ENCODE results near the gene TENM4. TPM values are rescaled to one million over a fixed set of nuclear protein-coding genes. Genes with fewer than 3 reads are reported as not detected.

The TENM4 gene
- total RNA-seq, 2 experiments from 2014 or later, result not detected

- CTCF ChIA-PET (ENCODE audit: unreplicated experiment), result no interaction called here
- DNase-seq (ENCODE audit: low spot score), result no peak
- Histone ChIP-seq H3K4me2 (ENCODE audit: low read length) (no peak overlapping the region), H3K9me3 (ENCODE audit: low read length) (no peaks in the 10 kb centered on the region), H3K4me3 (ENCODE audit: low read depth, low read length, poor library complexity, severe bottlenecking) (no peak overlapping the region), H2AFZ (ENCODE audit: low read length) (no peak overlapping the region), H3K79me2 (ENCODE audit: insufficient read depth, low read depth, low read length) (no peaks in the 10 kb centered on the region), H3K4me1 (ENCODE audit: insufficient read depth, low read length, poor library complexity, severe bottlenecking) (no peaks in the 10 kb centered on the region), H3K27ac (ENCODE audit: low read depth, low read length, poor library complexity, severe bottlenecking) (no peak overlapping the region), H4K20me1 (ENCODE audit: insufficient read depth, low read length) (no peaks in the 10 kb centered on the region), H3K36me3 (ENCODE audit: insufficient read depth, low read length) (no peaks in the 10 kb centered on the region), H3K9me2 (ENCODE audit: insufficient read depth, low read length) (no peaks in the 10 kb centered on the region)
- TF ChIP-seq CTCF (conservative IDR thresholded peaks at IDR 0.05; ENCODE audit: low read length) (no peak), EZH2phosphoT487 (IDR thresholded peaks at IDR 0.05; ENCODE audit: borderline replicate concordance, low read depth, low read length) (no peak)
- no TSS peak for BruUV-seq (replicated peaks)
- intact Hi-C loops (cut with micrococcal nuclease; ENCODE audit: unreplicated experiment), result no loop called here
- POLR2A ChIA-PET, result no interaction called here
Measured at GRCh38 chr11:78653294-78653909, 787.4 kb downstream of the TENM4 start.

- no peak overlapping the region for H3K27ac ChIP-seq (ENCODE audit: low read depth, low read length, poor library complexity, severe bottlenecking)
- intact Hi-C loops (cut with micrococcal nuclease; ENCODE audit: unreplicated experiment), result no loop called here
- no peaks in the 10 kb centered on the region for H3K4me1 ChIP-seq (ENCODE audit: insufficient read depth, low read length, poor library complexity, severe bottlenecking)
- no peaks in the 10 kb centered on the region for H3K79me2 ChIP-seq (ENCODE audit: insufficient read depth, low read depth, low read length)
- POLR2A ChIA-PET, result no interaction called here
- no peak overlapping the region for H3K4me2 ChIP-seq (ENCODE audit: low read length)
- no peaks in the 10 kb centered on the region for H3K9me3 ChIP-seq (ENCODE audit: low read length)
- BruUV-seq (replicated peaks), result no TSS peak
- CTCF ChIA-PET (ENCODE audit: unreplicated experiment), result no interaction called here
- H3K4me3 ChIP-seq (ENCODE audit: low read depth, low read length, poor library complexity, severe bottlenecking), result no peak overlapping the region
- no peaks in the 10 kb centered on the region for H3K36me3 ChIP-seq (ENCODE audit: insufficient read depth, low read length)
- H3K9me2 ChIP-seq (ENCODE audit: insufficient read depth, low read length), result no peaks in the 10 kb centered on the region
- no peak overlapping the region for H2AFZ ChIP-seq (ENCODE audit: low read length)
- DNase-seq (ENCODE audit: low spot score), result no peak
- H4K20me1 ChIP-seq (ENCODE audit: insufficient read depth, low read length), result no peaks in the 10 kb centered on the region
- TF ChIP-seq CTCF (conservative IDR thresholded peaks at IDR 0.05; ENCODE audit: low read length) (no peak), EZH2phosphoT487 (IDR thresholded peaks at IDR 0.05; ENCODE audit: borderline replicate concordance, low read depth, low read length) (no peak)
Measured at GRCh38 chr11:78652843-78653239, 788.0 kb downstream of the TENM4 start.

- Histone ChIP-seq H3K79me2 (ENCODE audit: insufficient read depth, low read depth, low read length) (no peaks in the 10 kb centered on the region), H3K27ac (ENCODE audit: low read depth, low read length, poor library complexity, severe bottlenecking) (no peak overlapping the region), H2AFZ (ENCODE audit: low read length) (no peak overlapping the region), H3K9me3 (ENCODE audit: low read length) (no peaks in the 10 kb centered on the region), H3K4me3 (ENCODE audit: low read depth, low read length, poor library complexity, severe bottlenecking) (no peak overlapping the region), H3K36me3 (ENCODE audit: insufficient read depth, low read length) (no peaks in the 10 kb centered on the region), H3K4me2 (ENCODE audit: low read length) (no peak overlapping the region), H4K20me1 (ENCODE audit: insufficient read depth, low read length) (no peaks in the 10 kb centered on the region), H3K4me1 (ENCODE audit: insufficient read depth, low read length, poor library complexity, severe bottlenecking) (no peaks in the 10 kb centered on the region), H3K9me2 (ENCODE audit: insufficient read depth, low read length) (no peaks in the 10 kb centered on the region)
- BruUV-seq (replicated peaks), result no TSS peak
- ChIA-PET CTCF (ENCODE audit: unreplicated experiment) (no interaction called here), POLR2A (no interaction called here)
- TF ChIP-seq EZH2phosphoT487 (IDR thresholded peaks at IDR 0.05; ENCODE audit: borderline replicate concordance, low read depth, low read length), result no peak
- no peak for TF ChIP-seq CTCF (conservative IDR thresholded peaks at IDR 0.05; ENCODE audit: low read length)
- DNase-seq (ENCODE audit: low spot score), result no peak
- intact Hi-C loops (cut with micrococcal nuclease; ENCODE audit: unreplicated experiment), result no loop called here
Measured at GRCh38 chr11:78651923-78652842, 788.6 kb downstream of the TENM4 start.
